Measurements from ENCODE around the gene DENND1B. TPM values are rescaled to one million over a fixed set of nuclear protein-coding genes. Genes with fewer than 3 reads are reported as not detected.

The DENND1B gene
- total and polyA plus RNA-seq, 2 of the 8 experiments (the other 6 are each of a cell fraction or from before 2014, with no cell fraction given): 0.74 to 3.3 TPM

DNA sequence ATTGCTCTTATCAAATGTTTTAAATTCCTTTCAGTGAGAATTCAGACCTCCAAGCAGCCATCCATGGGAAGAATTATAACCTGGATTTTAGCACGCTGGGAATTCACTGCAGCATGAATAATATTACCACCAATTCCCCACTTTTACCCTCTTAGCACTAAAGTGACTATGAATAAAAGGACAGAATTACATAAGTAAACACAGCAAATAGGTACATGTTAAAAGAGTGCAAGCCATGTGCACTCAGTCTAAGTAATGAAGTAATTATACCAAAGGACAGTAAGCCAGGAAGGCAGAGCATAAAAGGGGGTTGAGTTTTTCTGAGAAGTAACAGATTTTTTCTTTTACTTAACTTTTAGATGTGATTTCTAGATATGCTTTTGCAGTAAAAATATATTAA, 176.3 kb downstream of the DENND1B start:
- no peak overlapping the region for H3K14ac ChIP-seq (ENCODE audit: insufficient read length)
- FAIRE-seq (no peak), DNase-seq (ENCODE audit: low read depth in 1 of 2, low spot score in 2 of 2) (no peak)
- no peaks in the 10 kb centered on the region; a peak in 1 of 7 replicates for H3K4me1 ChIP-seq (replicated peaks in 1 of 4; ENCODE audit: control insufficient read depth in 3 of 4, insufficient read depth in 4 of 4, low read length in 3 of 4)
- H3K56ac ChIP-seq (replicated peaks; ENCODE audit: insufficient read length, low read depth, low read length): no peak overlapping the region
- H2BK15ac ChIP-seq (ENCODE audit: low read length): no peak overlapping the region
- H3K9me3 ChIP-seq (ENCODE audit: insufficient read depth in 2 of 2, low read depth in 1 of 2, low read length in 1 of 2): no peaks in the 10 kb centered on the region
- H2BK5ac ChIP-seq (ENCODE audit: low read depth, low read length): no peak overlapping the region
- CTCF ChIA-PET (ENCODE audit: partially characterized antibody): no interaction called here
- H4K91ac ChIP-seq (replicated peaks; ENCODE audit: insufficient read length, low read length): no peak overlapping the region
- no peaks in the 10 kb centered on the region for H3K79me1 ChIP-seq (ENCODE audit: low read depth, low read length)
- no peak overlapping the region for H2BK12ac ChIP-seq (ENCODE audit: low read depth, low read length)
- H3K23me2 ChIP-seq (ENCODE audit: low read depth, low read length): no peaks in the 10 kb centered on the region
- H3K79me2 ChIP-seq (ENCODE audit: control insufficient read depth in 1 of 2, insufficient read depth in 2 of 2, low read length in 2 of 2): no peaks in the 10 kb centered on the region
- no peak overlapping the region for H3K4ac ChIP-seq (replicated peaks; ENCODE audit: insufficient read length, low read depth, low read length)
- no peak overlapping the region for H2BK20ac ChIP-seq (ENCODE audit: low read length)
- H3K27ac ChIP-seq (ENCODE audit: low read depth, low read length): no peak overlapping the region
- WGBS, 2 experiments (ENCODE audit: extremely low coverage in 1 of 2, insufficient coverage in 1 of 2, insufficient read length in 1 of 2, insufficient replicate concordance in 2 of 2, low coverage in 1 of 2, low lambda C conversion rate in 2 of 2, missing lambda C conversion rate in 1 of 2): 88% methylated on average over 1 of the region's 1 CpG; no CpG with 5 or more reads in 1 of the 2 experiments
- no peak overlapping the region for H2AFZ ChIP-seq (ENCODE audit: low read length)
- H2BK120ac ChIP-seq (replicated peaks; ENCODE audit: low read depth, low read length): no peak overlapping the region
- no peak overlapping the region for H3K4me2 ChIP-seq (ENCODE audit: insufficient read depth in 1 of 2, low read depth in 2 of 2, low read length in 2 of 2)
- no peak overlapping the region for H4K5ac ChIP-seq (ENCODE audit: insufficient read length, low read depth, low read length)
- H3K9ac ChIP-seq (replicated peaks in 1 of 4; ENCODE audit: extremely low read depth in 1 of 4, low read depth in 3 of 4, low read length in 3 of 4): no peak overlapping the region
- no peaks in the 10 kb centered on the region for H3K27me3 ChIP-seq (replicated peaks in 1 of 4; ENCODE audit: control insufficient read depth in 3 of 4, extremely low read depth in 1 of 4, insufficient read depth in 3 of 4, low read length in 3 of 4)
- H2AK5ac ChIP-seq (ENCODE audit: low read depth, low read length): no peak overlapping the region
- no peaks in the 10 kb centered on the region for H3K36me3 ChIP-seq (ENCODE audit: control insufficient read depth in 2 of 4, insufficient read depth in 4 of 4, low read length in 3 of 4)
- H4K8ac ChIP-seq (ENCODE audit: extremely low read depth, insufficient read depth, low read length): no peak overlapping the region
- H3K23ac ChIP-seq (ENCODE audit: insufficient read length): no peak overlapping the region
- no peak overlapping the region for H3K18ac ChIP-seq (ENCODE audit: extremely low read depth, low read length)
- no peaks in the 10 kb centered on the region for H4K20me1 ChIP-seq (replicated peaks in 1 of 2; ENCODE audit: control insufficient read depth in 1 of 2, insufficient read depth in 2 of 2, low read length in 2 of 2)
- POLR2A ChIA-PET (ENCODE audit: partially characterized antibody): no interaction called here
- H3K4me3 ChIP-seq (ENCODE audit: extremely low read depth in 1 of 4, insufficient read depth in 2 of 4, low read depth in 3 of 4, low read length in 4 of 4): no peak overlapping the region
- TF ChIP-seq SIRT6 (IDR thresholded peaks at IDR 0.05; ENCODE audit: low read length) (no peak), CHD2 (IDR thresholded peaks at IDR 0.05; ENCODE audit: low read length) (no peak), GTF2F1 (IDR thresholded peaks at IDR 0.05; ENCODE audit: borderline replicate concordance, low read depth, low read length) (no peak), EZH2 (IDR thresholded peaks at IDR 0.05; ENCODE audit: low read depth, low read length, severe bottlenecking) (no peak), EGR1 (IDR thresholded peaks at IDR 0.05; ENCODE audit: borderline replicate concordance, low read depth, low read length) (no peak), ASH2L (IDR thresholded peaks at IDR 0.05; ENCODE audit: low read length) (no peak), SRF (IDR thresholded peaks at IDR 0.05; ENCODE audit: low read depth, low read length) (no peak), MAFK (IDR thresholded peaks at IDR 0.05; ENCODE audit: low read depth, low read length) (no peak), BRCA1 (IDR thresholded peaks at IDR 0.05; ENCODE audit: low read depth, low read length) (no peak), SAP30 (IDR thresholded peaks at IDR 0.05; ENCODE audit: insufficient read depth, insufficient replicate concordance, low read length) (no peak), RAD21 (IDR thresholded peaks at IDR 0.05 in 1 of 2, conservative IDR thresholded peaks at IDR 0.05 in 1 of 2; ENCODE audit: low read depth in 2 of 2, low read length in 2 of 2) (no peak), USF2 (IDR thresholded peaks at IDR 0.05; ENCODE audit: low read length) (no peak), SUZ12 (IDR thresholded peaks at IDR 0.05; ENCODE audit: low read length) (no peak)

Data from H1 (cell line).